HFFc6 (cell line): ENCODE measurements around the gene MTHFSD. TPM values are rescaled to one million over a fixed set of nuclear protein-coding genes. Genes with fewer than 3 reads are reported as not detected.
A peak's percentile ranks its signal among the peaks of the same experiment; 100 is the strongest.

Source experiments
- DNase-seq: peaks from one replicate; pipeline ENCODE4 v3.0.0-alpha.2; 2018
- H3K27ac Mint-ChIP-seq: 2 replicates; pipeline ENCODE4 v1.8.0; 2020; ENCODE audit warnings: mild to moderate bottlenecking, mixed read lengths
- H3K27me3 Mint-ChIP-seq: 2 replicates; pipeline ENCODE4 v1.8.0; 2021; ENCODE audit warnings: mild to moderate bottlenecking, moderate library complexity, mixed read lengths; ENCODE audit not compliant: insufficient read depth
- H3K36me3 Mint-ChIP-seq: 2 replicates; pipeline ENCODE4 v1.8.0; 2021; ENCODE audit warnings: low read depth, mixed read lengths
- H3K4me1 Mint-ChIP-seq: 2 replicates; pipeline ENCODE4 v1.8.0; 2020; ENCODE audit warnings: low read depth, mixed read lengths
- H3K4me3 Mint-ChIP-seq: 2 replicates; pipeline ENCODE4 v1.8.0; 2020; ENCODE audit warnings: mild to moderate bottlenecking, moderate library complexity, mixed read lengths
- H3K9me3 Mint-ChIP-seq: 2 replicates; pipeline ENCODE4 v1.8.0; 2020; ENCODE audit warnings: mild to moderate bottlenecking, mixed read lengths
- CTCF ChIP-seq: fragments of 200-600 bp; sonication (generic); IDR thresholded peaks from 2 replicates; pipeline ENCODE4 v1.5.0; 2021; ENCODE audit warnings: antibody characterized with exemption, mild to moderate bottlenecking
- total RNA-seq, 6 experiments: library from RNA; stranded (reverse); fragmentation: NEBNext Ultra II Directional; extraction: Animal tissue kit (Norgen Biotek cat#: 25700); gene quantifications; 2 replicates in 1 of 6; 3 replicates in 5 of 6; pipeline ENCODE4 v1.2.3, GENCODE V29; 2021

The MTHFSD gene
- total RNA-seq, 6 experiments from 2014 or later, result 16.8 to 18.6 (median 17.0) TPM

- H3K27ac Mint-ChIP-seq, result peak overlapping the region; percentile 86
- H3K27me3 Mint-ChIP-seq, result no peaks in the 10 kb centered on the region
- peak overlapping the region; percentile 79 for H3K4me3 Mint-ChIP-seq
- peaks cover 67% of the 10 kb centered on the region for H3K4me1 Mint-ChIP-seq
- peak; percentile 64 for DNase-seq
- H3K36me3 Mint-ChIP-seq, result peaks cover 4% of the 10 kb centered on the region; the same call in 1 of the 2 replicates
- H3K9me3 Mint-ChIP-seq, result no peaks in the 10 kb centered on the region
- TF ChIP-seq CTCF, result no peak
Observed at GRCh38 chr16:86598607-86599565, 43.9 kb upstream of the MTHFSD start.

- no peaks in the 10 kb centered on the region for H3K9me3 Mint-ChIP-seq
- H3K27me3 Mint-ChIP-seq, result no peaks in the 10 kb centered on the region
- peaks cover 4% of the 10 kb centered on the region; the same call in 1 of the 2 replicates for H3K36me3 Mint-ChIP-seq
- H3K4me3 Mint-ChIP-seq, result peak overlapping the region; percentile 79
- peak; percentile 40 for DNase-seq
- H3K4me1 Mint-ChIP-seq, result peaks cover 75% of the 10 kb centered on the region
- peak overlapping the region; percentile 86 for H3K27ac Mint-ChIP-seq
- TF ChIP-seq CTCF, result no peak
Observed at GRCh38 chr16:86597880-86598606, 43.0 kb upstream of the MTHFSD start.

- no peak for DNase-seq
- Mint-ChIP-seq H3K9me3 (no peaks in the 10 kb centered on the region), H3K27me3 (no peaks in the 10 kb centered on the region), H3K36me3 (peaks cover 4% of the 10 kb centered on the region; the same call in 1 of the 2 replicates), H3K27ac (peak overlapping the region; percentile 86), H3K4me3 (peak overlapping the region; percentile 79), H3K4me1 (peaks cover 71% of the 10 kb centered on the region)
- no peak for TF ChIP-seq CTCF
Observed at GRCh38 chr16:86597126-86597879, 42.3 kb upstream of the MTHFSD start.

- Mint-ChIP-seq H3K4me3 (no peak overlapping the region), H3K36me3 (peaks cover 9% of the 10 kb centered on the region), H3K4me1 (peaks cover 64% of the 10 kb centered on the region), H3K9me3 (no peaks in the 10 kb centered on the region), H3K27ac (no peak overlapping the region), H3K27me3 (no peaks in the 10 kb centered on the region)
- TF ChIP-seq CTCF, result no peak
- no peak for DNase-seq
Observed at GRCh38 chr16:86595983-86596605, 41.1 kb upstream of the MTHFSD start.

GRCh38 chr16:86594721-86595120, 39.7 kb upstream of the MTHFSD start:
- Mint-ChIP-seq H3K4me1 (peaks cover 52% of the 10 kb centered on the region), H3K27ac (no peak overlapping the region), H3K4me3 (no peak overlapping the region; the same call in 1 of the 2 replicates)

More at GRCh38 chr16:86594721-86595120, 39.7 kb upstream of the MTHFSD start:
- peaks cover 11% of the 10 kb centered on the region for H3K36me3 Mint-ChIP-seq
- H3K9me3 Mint-ChIP-seq, result no peaks in the 10 kb centered on the region
- no peaks in the 10 kb centered on the region for H3K27me3 Mint-ChIP-seq
- no peak for TF ChIP-seq CTCF
- DNase-seq, result no peak
